Breast epithelium (tissue), 4 donors: Measurements from ENCODE around the gene HTR3B. TPM values are rescaled to one million over a fixed set of nuclear protein-coding genes. Genes with fewer than 3 reads are reported as not detected.

ENCODE experiments used
- DNase-seq, 2 donors: peaks; one replicate each; pipeline ENCODE4 v3.0.0-alpha.2; 2019; ENCODE audit warnings: low spot score in 2 of 2
- H3K27ac ChIP-seq, 2 donors: fragments of 200-600 bp; sonication (generic) in 1 of 2; one replicate each; pipeline ENCODE4 v1.5.1; 2016 to 2019; ENCODE audit warnings: mild to moderate bottlenecking in 1 of 2
- H3K27me3 ChIP-seq, 2 donors: fragments of 200-600 bp; sonication (generic) in 1 of 2; one replicate each; pipeline versions ENCODE4 v1.5.1 to v1.6.0; 2017 to 2019; ENCODE audit warnings: control low read depth in 1 of 2, mild to moderate bottlenecking in 1 of 2
- H3K36me3 ChIP-seq: fragments of 200-600 bp; one replicate; pipeline ENCODE4 v1.5.1; 2019
- H3K4me1 ChIP-seq, 2 donors: fragments of 200-600 bp; sonication (generic); one replicate each; pipeline ENCODE4 v1.5.1; 2016 to 2019; ENCODE audit warnings: control low read depth in 1 of 2
- H3K4me3 ChIP-seq, 3 donors: fragments of 200-600 bp; sonication (generic); 1 replicate in 2 of 3; 2 replicates in 1 of 3; pipeline ENCODE4 v1.5.1; 2016 to 2019; ENCODE audit warnings: mild to moderate bottlenecking in 3 of 3, moderate library complexity in 2 of 3
- H3K9me3 ChIP-seq, 2 donors: fragments of 200-600 bp; sonication (generic) in 1 of 2; one replicate each; pipeline ENCODE4 v1.5.1; 2016 to 2019; ENCODE audit warnings: control low read depth in 1 of 2
- CTCF ChIP-seq, 3 donors: fragments of 450-650 bp; IDR thresholded peaks; one replicate each; pipeline ENCODE4 v1.5.1; 2016 to 2017; ENCODE audit warnings: antibody characterized with exemption in 3 of 3, mild to moderate bottlenecking in 3 of 3, moderate library complexity in 3 of 3
- POLR2A ChIP-seq: fragments of 450-650 bp; IDR thresholded peaks from one replicate; pipeline ENCODE4 v1.6.1; 2016; ENCODE audit warnings: antibody characterized with exemption, mild to moderate bottlenecking, moderate library complexity
- POLR2AphosphoS5 ChIP-seq, 3 donors: sonication (generic); formaldehyde crosslinking; IDR thresholded peaks; one replicate each; pipeline ENCODE4 v1.6.1; 2017; ENCODE audit warnings: antibody characterized with exemption in 3 of 3
- intact Hi-C: fragments of 100-400 bp; cut with DNase I; formaldehyde crosslinking; loops from one replicate; pipeline ENCODE4 v1.15.1; 2023; ENCODE audit warnings: low total_unique reads
- total RNA-seq, 3 donors: library from RNA; depleted of rRNA; stranded (reverse); fragments of >200 nt; gene quantifications; one replicate each; pipeline ENCODE4 v1.1.0, GENCODE V29; 2016

Gene HTR3B
- total RNA-seq, 3 donors from 2014 or later = not detected

- Histone ChIP-seq H3K4me3 (no peak overlapping the region), H3K4me1 (no peaks in the 10 kb centered on the region), H3K36me3 (no peaks in the 10 kb centered on the region), H3K9me3 (no peaks in the 10 kb centered on the region), H3K27ac (no peak overlapping the region), H3K27me3 (no peaks in the 10 kb centered on the region)
- peak in 1 of 2 donors; percentile 57 for DNase-seq
- TF ChIP-seq POLR2A = no peak
- TF ChIP-seq POLR2AphosphoS5 (IDR thresholded peaks at IDR 0.05) = no peak
- peak in 2 of 3 donors; percentile 18 to 27 for TF ChIP-seq CTCF (IDR thresholded peaks at IDR 0.05)
- intact Hi-C loops = no loop called here
Observed at GRCh38 chr11:113895367-113896155, 9.0 kb upstream of the HTR3B start.

- no peaks in the 10 kb centered on the region for H3K9me3 ChIP-seq
- intact Hi-C loops = no loop called here
- DNase-seq = no peak
- H3K4me1 ChIP-seq = no peaks in the 10 kb centered on the region
- H3K27ac ChIP-seq = no peak overlapping the region
- no peaks in the 10 kb centered on the region for H3K36me3 ChIP-seq
- no peak overlapping the region for H3K4me3 ChIP-seq
- TF ChIP-seq POLR2A (no peak), CTCF (IDR thresholded peaks at IDR 0.05) (peak; percentile 43 to 63 (median 45))
- H3K27me3 ChIP-seq = no peaks in the 10 kb centered on the region
Observed at GRCh38 chr11:113896156-113896879, 8.3 kb upstream of the HTR3B start.

- TF ChIP-seq CTCF (IDR thresholded peaks at IDR 0.05) (no peak), POLR2AphosphoS5 (IDR thresholded peaks at IDR 0.05) (no peak), POLR2A (no peak)
- no peaks in the 10 kb centered on the region for H3K36me3 ChIP-seq
- intact Hi-C loops = loop anchor here (10.0 kb wide), 1 partner anchor 354 kb away; no protein-coding TSS in a partner anchor
- H3K27ac ChIP-seq = no peak overlapping the region
- no peaks in the 10 kb centered on the region for H3K9me3 ChIP-seq
- no peak for DNase-seq
- no peak overlapping the region for H3K4me3 ChIP-seq
- H3K4me1 ChIP-seq = no peaks in the 10 kb centered on the region
- H3K27me3 ChIP-seq = no peaks in the 10 kb centered on the region
Observed at GRCh38 chr11:113901141-113901540, 3.5 kb upstream of the HTR3B start.

- TF ChIP-seq CTCF (IDR thresholded peaks at IDR 0.05) = peak in 1 of 3 donors; percentile 12
- no peak for TF ChIP-seq POLR2AphosphoS5 (IDR thresholded peaks at IDR 0.05)
- intact Hi-C loops = loop anchor here (10.0 kb wide), 1 partner anchor 349 kb away; no protein-coding TSS in a partner anchor
- Histone ChIP-seq H3K4me1 (no peaks in the 10 kb centered on the region), H3K27ac (no peak overlapping the region), H3K4me3 (no peak overlapping the region), H3K27me3 (peaks cover 0 to 12% of the 10 kb centered on the region in 2 donors), H3K9me3 (no peaks in the 10 kb centered on the region), H3K36me3 (no peaks in the 10 kb centered on the region)
- DNase-seq = no peak
Observed at GRCh38 chr11:113906038-113906437, 1.4 kb downstream of the HTR3B start.

- DNase-seq = no peak
- no peak for TF ChIP-seq POLR2AphosphoS5 (IDR thresholded peaks at IDR 0.05)
- no peak for TF ChIP-seq POLR2A
- no peak for TF ChIP-seq CTCF (IDR thresholded peaks at IDR 0.05)
- Histone ChIP-seq H3K4me1 (no peaks in the 10 kb centered on the region), H3K36me3 (no peaks in the 10 kb centered on the region), H3K9me3 (no peaks in the 10 kb centered on the region), H3K27me3 (peaks cover 0 to 12% of the 10 kb centered on the region in 2 donors), H3K4me3 (no peak overlapping the region), H3K27ac (no peak overlapping the region)
- intact Hi-C loops = loop anchor here (10.0 kb wide), 1 partner anchor 348 kb away; no protein-coding TSS in a partner anchor
Observed at GRCh38 chr11:113906516-113906915, 1.9 kb downstream of the HTR3B start.
